Measurements from ENCODE around the gene KAZN. TPM values are rescaled to one million over a fixed set of nuclear protein-coding genes. Genes with fewer than 3 reads are reported as not detected.

KAZN gene
- total RNA-seq, 1 experiment from 2014 or later, result 2.4 TPM

DNA sequence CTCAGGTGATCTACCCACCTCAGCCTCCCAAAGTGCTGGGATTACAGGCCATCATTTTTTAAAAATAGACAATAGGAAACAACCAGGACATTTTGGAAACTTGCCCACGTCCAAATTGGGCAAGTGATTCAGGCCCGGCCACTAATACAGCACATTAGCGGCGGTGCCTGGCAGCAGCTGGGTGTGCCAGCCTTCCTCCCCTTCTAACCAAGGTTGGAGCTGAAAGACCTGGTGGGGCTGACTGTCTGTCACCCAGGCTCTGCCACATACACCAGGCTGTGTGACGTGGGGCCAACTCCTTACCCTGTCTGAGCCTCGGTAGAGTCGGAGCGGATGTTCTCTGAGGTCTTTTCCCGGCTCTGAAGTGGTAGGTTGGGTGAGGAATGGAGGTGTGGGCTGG lies 525.4 kb downstream of the KAZN start:
- no peaks in the 10 kb centered on the region for H3K27me3 Mint-ChIP-seq (ENCODE audit: insufficient read depth, unreplicated experiment)
- intact Hi-C loops (cut with micrococcal nuclease; ENCODE audit: unreplicated experiment), result no loop called here
- no peaks in the 10 kb centered on the region for H3K9me3 Mint-ChIP-seq (ENCODE audit: unreplicated experiment)
- no peak for DNase-seq
- POLR2A ChIA-PET, result no interaction called here
- H3K4me3 ChIP-seq (ENCODE audit: low read depth, low read length), result no peak overlapping the region
- peaks cover 4% of the 10 kb centered on the region; the same call in 1 of the 2 replicates for H3K4me1 ChIP-seq
- H3K27ac Mint-ChIP-seq (ENCODE audit: unreplicated experiment), result no peak overlapping the region
- no peaks in the 10 kb centered on the region for H3K36me3 ChIP-seq (ENCODE audit: control insufficient read depth, insufficient read depth, low read length)
- no peak overlapping the region for H3K4me3 Mint-ChIP-seq (ENCODE audit: unreplicated experiment)
- no TSS peak for BruUV-seq (replicated peaks)
- H3K4me1 Mint-ChIP-seq (ENCODE audit: low read depth, unreplicated experiment), result no peaks in the 10 kb centered on the region
- no peaks in the 10 kb centered on the region for H3K9me3 ChIP-seq
- no peaks in the 10 kb centered on the region for H3K36me3 Mint-ChIP-seq (ENCODE audit: insufficient read depth, unreplicated experiment)
- CTCF ChIA-PET, result no interaction called here
- H3K27me3 ChIP-seq (replicated peaks; ENCODE audit: control insufficient read depth, insufficient read depth, low read length), result no peaks in the 10 kb centered on the region
- TF ChIP-seq, protein P1, sequence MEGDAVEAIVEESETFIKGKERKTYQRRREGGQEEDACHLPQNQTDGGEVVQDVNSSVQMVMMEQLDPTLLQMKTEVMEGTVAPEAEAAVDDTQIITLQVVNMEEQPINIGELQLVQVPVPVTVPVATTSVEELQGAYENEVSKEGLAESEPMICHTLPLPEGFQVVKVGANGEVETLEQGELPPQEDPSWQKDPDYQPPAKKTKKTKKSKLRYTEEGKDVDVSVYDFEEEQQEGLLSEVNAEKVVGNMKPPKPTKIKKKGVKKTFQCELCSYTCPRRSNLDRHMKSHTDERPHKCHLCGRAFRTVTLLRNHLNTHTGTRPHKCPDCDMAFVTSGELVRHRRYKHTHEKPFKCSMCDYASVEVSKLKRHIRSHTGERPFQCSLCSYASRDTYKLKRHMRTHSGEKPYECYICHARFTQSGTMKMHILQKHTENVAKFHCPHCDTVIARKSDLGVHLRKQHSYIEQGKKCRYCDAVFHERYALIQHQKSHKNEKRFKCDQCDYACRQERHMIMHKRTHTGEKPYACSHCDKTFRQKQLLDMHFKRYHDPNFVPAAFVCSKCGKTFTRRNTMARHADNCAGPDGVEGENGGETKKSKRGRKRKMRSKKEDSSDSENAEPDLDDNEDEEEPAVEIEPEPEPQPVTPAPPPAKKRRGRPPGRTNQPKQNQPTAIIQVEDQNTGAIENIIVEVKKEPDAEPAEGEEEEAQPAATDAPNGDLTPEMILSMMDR (IDR thresholded peaks at IDR 0.05; ENCODE audit: insufficient read depth in 1 of 2, low read depth in 1 of 2, low read length in 1 of 2, severe bottlenecking in 1 of 2, unreplicated experiment in 1 of 2), result no peak

DNA sequence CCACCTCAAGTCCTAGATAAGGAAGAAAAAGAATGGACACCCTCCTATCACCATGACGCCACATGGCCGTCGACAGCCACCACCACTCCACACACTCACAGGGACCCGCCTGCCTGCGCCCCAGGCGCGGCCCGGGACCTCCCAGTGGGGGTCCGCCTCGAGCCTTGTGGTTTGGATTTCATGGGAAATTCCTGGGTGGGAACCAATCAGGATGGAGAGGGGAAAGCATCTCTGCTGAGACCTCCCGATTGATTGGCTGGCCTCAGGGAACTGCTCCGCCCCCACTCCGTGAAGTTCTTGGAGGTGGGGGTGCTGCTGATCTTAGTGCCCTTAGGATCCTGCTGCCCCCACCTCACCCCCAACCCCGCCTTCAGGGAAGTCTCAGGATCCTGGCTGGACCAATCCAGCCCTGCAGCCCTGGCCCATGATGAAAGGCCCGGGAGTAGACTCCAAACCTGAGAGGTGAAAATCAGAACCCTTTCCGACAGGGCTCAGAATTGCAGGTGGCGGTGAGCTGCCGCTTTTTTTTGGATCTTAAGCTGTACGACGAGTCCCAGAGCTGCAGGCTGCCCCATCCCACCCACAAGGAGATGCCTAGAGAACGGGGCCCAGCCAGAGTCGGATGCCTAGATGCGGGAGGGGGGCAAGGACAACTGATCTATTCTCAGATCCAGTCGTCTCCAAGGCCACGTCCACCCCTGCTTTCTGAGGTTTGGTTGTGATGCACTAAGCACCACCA lies 526.0 kb downstream of the KAZN start:
- intact Hi-C loops (cut with micrococcal nuclease; ENCODE audit: unreplicated experiment), result no loop called here
- TF ChIP-seq, protein P1 (IDR thresholded peaks at IDR 0.05; ENCODE audit: insufficient read depth in 1 of 2, low read depth in 1 of 2, low read length in 1 of 2, severe bottlenecking in 1 of 2, unreplicated experiment in 1 of 2), result no peak
- H3K4me3 Mint-ChIP-seq (ENCODE audit: unreplicated experiment), result no peak overlapping the region
- no peaks in the 10 kb centered on the region for H3K9me3 Mint-ChIP-seq (ENCODE audit: unreplicated experiment)
- Histone ChIP-seq H3K27me3 (replicated peaks; ENCODE audit: control insufficient read depth, insufficient read depth, low read length) (no peaks in the 10 kb centered on the region), H3K4me3 (ENCODE audit: low read depth, low read length) (no peak overlapping the region), H3K9me3 (no peaks in the 10 kb centered on the region), H3K4me1 (peaks cover 4% of the 10 kb centered on the region; the same call in 1 of the 2 replicates), H3K36me3 (ENCODE audit: control insufficient read depth, insufficient read depth, low read length) (no peaks in the 10 kb centered on the region)
- no TSS peak for BruUV-seq (replicated peaks)
- no peak overlapping the region for H3K27ac Mint-ChIP-seq (ENCODE audit: unreplicated experiment)
- DNase-seq, result no peak
- no peaks in the 10 kb centered on the region for H3K4me1 Mint-ChIP-seq (ENCODE audit: low read depth, unreplicated experiment)
- ChIA-PET POLR2A (no interaction called here), CTCF (no interaction called here)
- no peaks in the 10 kb centered on the region for H3K36me3 Mint-ChIP-seq (ENCODE audit: insufficient read depth, unreplicated experiment)
- no peaks in the 10 kb centered on the region for H3K27me3 Mint-ChIP-seq (ENCODE audit: insufficient read depth, unreplicated experiment)

DNA sequence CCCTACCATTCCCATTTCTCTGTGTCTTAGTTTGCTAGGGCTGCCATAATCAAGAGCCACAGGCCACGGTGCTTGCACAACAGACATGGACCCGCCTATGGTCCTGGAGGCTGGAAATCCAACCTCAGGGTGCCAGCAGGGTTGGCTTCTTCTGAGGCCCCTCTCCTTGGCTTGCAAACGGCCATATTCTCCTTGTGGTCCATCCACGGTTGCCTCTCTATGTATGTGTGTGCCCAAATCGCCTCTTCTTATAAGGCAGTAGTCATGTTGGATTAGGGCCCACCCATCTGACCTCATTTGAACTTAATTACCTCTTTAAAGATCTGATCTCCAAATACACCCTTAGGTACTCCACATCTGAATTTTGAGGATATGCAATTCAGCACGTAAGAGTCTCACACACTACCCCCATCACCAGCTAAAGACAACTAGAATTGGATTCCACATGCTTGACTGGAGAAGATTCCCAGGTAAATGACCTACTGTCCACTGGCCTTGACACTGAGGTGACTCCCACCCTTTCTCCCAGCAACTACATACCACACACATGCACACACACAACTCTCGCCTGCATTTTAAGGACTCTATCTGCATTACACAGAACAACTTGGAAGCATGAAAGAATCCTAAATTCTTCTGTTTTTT lies 526.7 kb downstream of the KAZN start:
- H3K9me3 Mint-ChIP-seq (ENCODE audit: unreplicated experiment), result no peaks in the 10 kb centered on the region
- no peaks in the 10 kb centered on the region for H3K27me3 Mint-ChIP-seq (ENCODE audit: insufficient read depth, unreplicated experiment)
- ChIA-PET CTCF (no interaction called here), POLR2A (no interaction called here)
- H3K27me3 ChIP-seq (replicated peaks; ENCODE audit: control insufficient read depth, insufficient read depth, low read length), result no peaks in the 10 kb centered on the region
- H3K4me1 Mint-ChIP-seq (ENCODE audit: low read depth, unreplicated experiment), result no peaks in the 10 kb centered on the region
- no peaks in the 10 kb centered on the region for H3K36me3 Mint-ChIP-seq (ENCODE audit: insufficient read depth, unreplicated experiment)
- no peaks in the 10 kb centered on the region for H3K36me3 ChIP-seq (ENCODE audit: control insufficient read depth, insufficient read depth, low read length)
- BruUV-seq (replicated peaks), result no TSS peak
- peaks cover 4% of the 10 kb centered on the region; the same call in 1 of the 2 replicates for H3K4me1 ChIP-seq
- no peak for DNase-seq
- TF ChIP-seq, protein P1 (IDR thresholded peaks at IDR 0.05; ENCODE audit: insufficient read depth in 1 of 2, low read depth in 1 of 2, low read length in 1 of 2, severe bottlenecking in 1 of 2, unreplicated experiment in 1 of 2), result no peak
- no peak overlapping the region for H3K4me3 ChIP-seq (ENCODE audit: low read depth, low read length)
- H3K9me3 ChIP-seq, result no peaks in the 10 kb centered on the region
- intact Hi-C loops (cut with micrococcal nuclease; ENCODE audit: unreplicated experiment), result no loop called here
- H3K27ac Mint-ChIP-seq (ENCODE audit: unreplicated experiment), result no peak overlapping the region
- H3K4me3 Mint-ChIP-seq (ENCODE audit: unreplicated experiment), result no peak overlapping the region

Data from Caco-2 (cell line).